Nasal cavity respiratory epithelium epithelial cell of viscerocranial mucosa (primary cell): Measurements from ENCODE around the gene F12. TPM values are rescaled to one million over a fixed set of nuclear protein-coding genes. Genes with fewer than 3 reads are reported as not detected.

Experiments
- total RNA-seq: library from RNA; depleted of rRNA; stranded (reverse); fragments of >200 nt; gene quantifications from 2 replicates; pipeline ENCODE4 v1.2.3, GENCODE V29; 2014

The F12 gene
- total RNA-seq = 4.4 and 9.8 TPM in 2 replicates

GRCh38 chr5:177409043-177409801, at the start of gene F12:
F12 (minus strand) TSS chr5:177409564; CDS start chr5:177409527, 37 bp downstream.

GRCh38 chr5:177446200-177447065, 37.1 kb upstream of the F12 start, which contains the start of gene PRR7:
PRR7 (plus strand) TSS chr5:177446814; CDS start chr5:177455068, 8,254 bp downstream.

GRCh38 chr5:177426566-177427210, 17.3 kb upstream of the F12 start, which contains the start of gene GRK6:
GRK6 (plus strand) TSS chr5:177426676; CDS start chr5:177426846, 170 bp downstream.

GRCh38 chr5:177399997-177400868, 9.1 kb downstream of the F12 start, which contains the start of gene PFN3:
PFN3 (minus strand) TSS chr5:177400661; CDS start chr5:177400576, 85 bp downstream.

GRCh38 chr5:177384134-177384533, 25.2 kb downstream of the F12 start, which contains the start of gene SLC34A1:
SLC34A1 (plus strand) TSS chr5:177384434; CDS start chr5:177385742, 1,308 bp downstream.

GRCh38 chr5:177357459-177358351, 51.7 kb downstream of the F12 start, which contains the start of gene RGS14:
RGS14 (plus strand) TSS chr5:177357924; CDS start chr5:177358025, 101 bp downstream.

Other genes starting within 250 kb of the F12 start
- gene RAB24, start 105.8 kb downstream of the F12 start, total RNA-seq = 20.5 and 23.9 TPM in 2 replicates
- 69.4 and 98.8 TPM in 2 replicates for gene PRELID1, start 105.8 kb downstream of the F12 start, total RNA-seq
- 1.2 and 1.4 TPM in 2 replicates for gene MXD3, start 97.7 kb downstream of the F12 start, total RNA-seq
- gene LMAN2, start 57.9 kb downstream of the F12 start, total RNA-seq = 253 and 357 TPM in 2 replicates
- 3.8 and 12.5 TPM in 2 replicates for gene RGS14, start 51.6 kb downstream of the F12 start, total RNA-seq
- 0.14 TPM in 1 of 2 replicates, not detected in the other for gene SLC34A1, start 25.1 kb downstream of the F12 start, total RNA-seq
- not detected in 2 replicates for gene PFN3, start 8.9 kb downstream of the F12 start, total RNA-seq
- 38.6 and 44.3 TPM in 2 replicates for gene GRK6, start 17.1 kb upstream of the F12 start, total RNA-seq
- 3.1 and 4.8 TPM in 2 replicates for gene PRR7, start 37.2 kb upstream of the F12 start, total RNA-seq
- gene DBN1, start 64.1 kb upstream of the F12 start, total RNA-seq = 59.8 and 140 TPM in 2 replicates
- gene PDLIM7, start 88.0 kb upstream of the F12 start, total RNA-seq = 33.2 and 91.4 TPM in 2 replicates
- gene DOK3, start 100.3 kb upstream of the F12 start, total RNA-seq = 0.68 and 7.6 TPM in 2 replicates
- gene DDX41, start 107.4 kb upstream of the F12 start, total RNA-seq = 96.0 and 120 TPM in 2 replicates
- gene FAM193B, start 145.0 kb upstream of the F12 start, total RNA-seq = 10.9 and 19.2 TPM in 2 replicates
- 183 and 198 TPM in 2 replicates for gene TMED9, start 182.6 kb upstream of the F12 start, total RNA-seq
- 37.0 and 42.0 TPM in 2 replicates for gene B4GALT7, start 190.6 kb upstream of the F12 start, total RNA-seq